Endothelial cell of umbilical vein (primary cell): Measurements from ENCODE around the gene MAP1LC3B2.

Experiments
- CTCF ChIP-seq, 2 donors: IDR thresholded peaks; 1 replicate in 1 of 2; 2 replicates in 1 of 2; pipeline ENCODE4 v1.5.1; 2011; ENCODE audit warnings: low read length in 2 of 2, mild to moderate bottlenecking in 2 of 2, moderate library complexity in 2 of 2, control low read depth in 1 of 2, inconsistent platforms in 1 of 2, low read depth in 1 of 2; ENCODE audit not compliant: insufficient read depth in 1 of 2; ENCODE audit errors: extremely low read depth in 1 of 2
- EZH2 ChIP-seq: IDR thresholded peaks from 2 replicates; pipeline ENCODE4 v1.6.1; 2012; ENCODE audit warnings: borderline replicate concordance, low read depth, mild to moderate bottlenecking, moderate library complexity, low read length, inconsistent platforms; ENCODE audit not compliant: severe bottlenecking
- JUN ChIP-seq: IDR thresholded peaks from 2 replicates; pipeline ENCODE4 v1.6.1; 2011; ENCODE audit warnings: borderline replicate concordance, low read depth; ENCODE audit not compliant: insufficient read length, insufficient read depth
- MYC ChIP-seq: IDR thresholded peaks from one replicate; pipeline ENCODE4 v1.6.1; 2011; ENCODE audit warnings: mild to moderate bottlenecking, low read depth, low read length
- POLR2A ChIP-seq: IDR thresholded peaks from 2 replicates; pipeline ENCODE4 v1.6.1; 2012; ENCODE audit warnings: low read depth, mild to moderate bottlenecking, control low read depth, low read length
- POLR2AphosphoS5 ChIP-seq: IDR thresholded peaks from 2 replicates; pipeline ENCODE4 v1.6.1; 2012; ENCODE audit warnings: low read depth, mild to moderate bottlenecking, control low read depth, low read length, moderate library complexity; ENCODE audit not compliant: insufficient read depth

GRCh38 chr12:116578051-116578450 lies 18.9 kb downstream of the MAP1LC3B2 start:
- no peak for TF ChIP-seq CTCF (IDR thresholded peaks at IDR 0.05; ENCODE audit: extremely low read depth in 1 of 2, insufficient read depth in 1 of 2, low read depth in 1 of 2, low read length in 2 of 2)
- TF ChIP-seq POLR2A: no peak
- TF ChIP-seq JUN: no peak
- no peak for TF ChIP-seq EZH2
- no peak for TF ChIP-seq POLR2AphosphoS5
- TF ChIP-seq MYC: no peak
